GM18498 (cell line): ENCODE data around the gene CMTM5.
"Not testable (repeated sequence)": the region's sequence is repeated elsewhere in the genome, so short reads cannot be mapped to it uniquely, and the experiment has no call there.

Source experiments
- ATAC-seq: cut with Tn5 transposase; IDR thresholded peaks from one replicate; pipeline ENCODE4 v1.9.1; 2021; ENCODE audit warnings: mild to moderate bottlenecking, moderate library complexity; ENCODE audit not compliant: unreplicated experiment

CMTM5 gene

GRCh38 chr14:23396126-23396525 lies 19.3 kb downstream of the CMTM5 start:
- ATAC-seq, result no peak

GRCh38 chr14:23396781-23397407 lies 20.0 kb downstream of the CMTM5 start:
- ATAC-seq, result no peak

- no peak for ATAC-seq
Measured at GRCh38 chr14:23398348-23398747, 21.5 kb downstream of the CMTM5 start.

- no peak for ATAC-seq
Measured at GRCh38 chr14:23399136-23399535, 22.3 kb downstream of the CMTM5 start.

- ATAC-seq, result no peak
Measured at GRCh38 chr14:23399591-23399990, 22.7 kb downstream of the CMTM5 start.

GRCh38 chr14:23400496-23401149 lies 23.8 kb downstream of the CMTM5 start:
- ATAC-seq, result not testable (repeated sequence)

- ATAC-seq, result no peak
Measured at GRCh38 chr14:23401291-23401690, 24.4 kb downstream of the CMTM5 start.

- no peak for ATAC-seq
Measured at GRCh38 chr14:23402296-23403138, 25.7 kb downstream of the CMTM5 start.

- no peak for ATAC-seq
Measured at GRCh38 chr14:23403139-23403438, 26.2 kb downstream of the CMTM5 start.

- ATAC-seq, result no peak
Measured at GRCh38 chr14:23403908-23404307, 27.1 kb downstream of the CMTM5 start.

GRCh38 chr14:23404331-23404900 lies 27.6 kb downstream of the CMTM5 start:
- ATAC-seq, result no peak

- ATAC-seq, result no peak
Measured at GRCh38 chr14:23405096-23405495, 28.2 kb downstream of the CMTM5 start.

GRCh38 chr14:23405516-23406025 lies 28.7 kb downstream of the CMTM5 start:
- no peak for ATAC-seq

- no peak for ATAC-seq
Measured at GRCh38 chr14:23406244-23406643, 29.4 kb downstream of the CMTM5 start.

GRCh38 chr14:23406725-23407355 lies 30.0 kb downstream of the CMTM5 start:
- ATAC-seq, result no peak

GRCh38 chr14:23407516-23408306 lies 30.9 kb downstream of the CMTM5 start, which contains the start of gene MYH6:
MYH6 (minus strand) TSS chr14:23408273; CDS start chr14:23407223, 1,050 bp downstream.
- no peak for ATAC-seq

- ATAC-seq, result no peak
Measured at GRCh38 chr14:23408307-23408630, 31.4 kb downstream of the CMTM5 start.

GRCh38 chr14:23409475-23409874 lies 32.6 kb downstream of the CMTM5 start:
- no peak for ATAC-seq

- ATAC-seq, result no peak
Measured at GRCh38 chr14:23409966-23410635, 33.3 kb downstream of the CMTM5 start.
